Liver (tissue), 9 donors: ENCODE data around the gene LYRM1. TPM values are rescaled to one million over a fixed set of nuclear protein-coding genes. Genes with fewer than 3 reads are reported as not detected.
A peak's percentile ranks its signal among the peaks of the same experiment; 100 is the strongest.

Source experiments
- DNase-seq: peaks from one replicate; pipeline ENCODE4 v3.0.0-alpha.2; 2017; ENCODE audit warnings: low spot score
- H3K27ac ChIP-seq, 2 donors: one replicate each; pipeline ENCODE4 v1.7.0; 2013; ENCODE audit warnings: inconsistent platforms in 2 of 2, low read length in 2 of 2, control low read depth in 1 of 2, low read depth in 1 of 2, mild to moderate bottlenecking in 1 of 2
- H3K27me3 ChIP-seq, 4 donors: one replicate each; pipeline versions ENCODE4 v1.6.1 to v1.7.0; 2013; ENCODE audit warnings: low read length in 3 of 4, inconsistent platforms in 1 of 4, mild to moderate bottlenecking in 1 of 4, moderate library complexity in 1 of 4; ENCODE audit not compliant: control insufficient read depth in 4 of 4, insufficient read depth in 4 of 4
- H3K36me3 ChIP-seq, 4 donors: one replicate each; pipeline versions ENCODE4 v1.6.1 to v1.7.0; 2013; ENCODE audit warnings: low read length in 3 of 4, mild to moderate bottlenecking in 3 of 4, low read depth in 1 of 4, moderate library complexity in 1 of 4; ENCODE audit not compliant: control insufficient read depth in 4 of 4, insufficient read depth in 3 of 4
- H3K4me1 ChIP-seq, 4 donors: one replicate each; pipeline versions ENCODE4 v1.6.1 to v1.7.0; 2013; ENCODE audit warnings: low read length in 3 of 4, mild to moderate bottlenecking in 3 of 4, moderate library complexity in 1 of 4; ENCODE audit not compliant: control insufficient read depth in 4 of 4, insufficient read depth in 4 of 4
- H3K4me3 ChIP-seq, 3 donors: one replicate each; pipeline versions ENCODE4 v1.6.1 to v1.7.0; 2013; ENCODE audit warnings: low read length in 3 of 3, control low read depth in 1 of 3, low read depth in 1 of 3, mild to moderate bottlenecking in 1 of 3
- H3K9ac ChIP-seq, 2 donors: one replicate each; pipeline ENCODE4 v1.7.0; 2013; ENCODE audit warnings: low read length in 2 of 2, mild to moderate bottlenecking in 2 of 2, moderate library complexity in 2 of 2, control low read depth in 1 of 2, low read depth in 1 of 2
- H3K9me3 ChIP-seq, 4 donors: one replicate each; pipeline versions ENCODE4 v1.6.1 to v1.7.0; 2013; ENCODE audit warnings: low read length in 3 of 4; ENCODE audit not compliant: control insufficient read depth in 4 of 4
- ATF3 ChIP-seq: IDR thresholded peaks from 2 replicates; pipeline ENCODE4 v1.6.1; 2016; ENCODE audit warnings: antibody characterized with exemption
- CTCF ChIP-seq: fragments of 150-350 bp; IDR thresholded peaks from 2 replicates; pipeline ENCODE4 v1.5.1; 2017; ENCODE audit warnings: improper control_type of control experiment, low read depth, low read length; ENCODE audit not compliant: missing input control
- EGR1 ChIP-seq, 2 donors: IDR thresholded peaks; 2 replicates each; pipeline ENCODE4 v1.6.1; 2016 to 2018; ENCODE audit warnings: antibody characterized with exemption in 2 of 2, low read depth in 2 of 2
- FOXA1 ChIP-seq: IDR thresholded peaks from 2 replicates; pipeline ENCODE4 v1.6.1; 2016; ENCODE audit warnings: antibody characterized with exemption
- FOXA2 ChIP-seq: IDR thresholded peaks from 2 replicates; pipeline ENCODE4 v1.6.1; 2016; ENCODE audit warnings: antibody characterized with exemption
- GABPA ChIP-seq, 2 donors: IDR thresholded peaks in 1 of 2; conservative IDR thresholded peaks in 1 of 2; 2 replicates each; pipeline ENCODE4 v1.6.1; 2016; ENCODE audit warnings: antibody characterized with exemption in 2 of 2, mild to moderate bottlenecking in 1 of 2, moderate library complexity in 1 of 2
- HNF4A ChIP-seq, 2 donors: conservative IDR thresholded peaks; 2 replicates each; pipeline ENCODE4 v1.6.1; 2016; ENCODE audit warnings: antibody characterized with exemption in 2 of 2, mild to moderate bottlenecking in 2 of 2
- HNF4G ChIP-seq: IDR thresholded peaks from 2 replicates; pipeline ENCODE4 v1.6.1; 2016; ENCODE audit warnings: antibody characterized with exemption
- JUND ChIP-seq, 2 donors: IDR thresholded peaks; 2 replicates each; pipeline ENCODE4 v1.6.1; 2016; ENCODE audit warnings: antibody characterized with exemption in 2 of 2
- NR2F2 ChIP-seq: IDR thresholded peaks from 2 replicates; pipeline ENCODE4 v1.6.1; 2016; ENCODE audit warnings: antibody characterized with exemption
- RAD21 ChIP-seq, 2 donors: IDR thresholded peaks; 2 replicates each; pipeline ENCODE4 v1.6.1; 2016; ENCODE audit warnings: antibody characterized with exemption in 2 of 2, mild to moderate bottlenecking in 2 of 2
- RXRA ChIP-seq, 2 donors: IDR thresholded peaks; 2 replicates each; pipeline ENCODE4 v1.6.1; 2017 to 2018; ENCODE audit warnings: antibody characterized with exemption in 2 of 2, mild to moderate bottlenecking in 1 of 2
- SP1 ChIP-seq: IDR thresholded peaks from 2 replicates; pipeline ENCODE4 v1.6.1; 2018; ENCODE audit warnings: antibody characterized with exemption, mild to moderate bottlenecking
- TAF1 ChIP-seq: conservative IDR thresholded peaks from 2 replicates; pipeline ENCODE4 v1.6.1; 2016; ENCODE audit warnings: antibody characterized with exemption, mild to moderate bottlenecking
- YY1 ChIP-seq: IDR thresholded peaks from 2 replicates; pipeline ENCODE4 v1.6.1; 2016; ENCODE audit warnings: antibody characterized with exemption, mild to moderate bottlenecking
- WGBS: extraction: QIAGEN DNeasy Blood & Tissue Kit; methylation state at CpG from one replicate; pipeline ENCODE4 v1.1.7; 2013; 5-methylcytosine and 5-hydroxymethylcytosine counted together
- polyA plus RNA-seq, 2 donors: library from polyadenylated mRNA; stranded (reverse) in 1 of 2; unstranded in 1 of 2; fragments of 200-250 nt in 1 of 2; fragments of >200 nt in 1 of 2; fragmentation: Nextera tagmentation in 1 of 2; extraction: Ambion mirVana in 1 of 2; gene quantifications; one replicate each; pipeline versions ENCODE4 v1.2.1 to v1.2.3, GENCODE V29; 2013 to 2015
- total RNA-seq, 2 donors: library from RNA; depleted of rRNA; stranded (reverse); fragments of >200 nt; gene quantifications; one replicate each; pipeline ENCODE4 v1.2.3, GENCODE V29; 2014
- TF ChIP-seq, protein P1 (sequence below): IDR thresholded peaks from 2 replicates; pipeline ENCODE4 v1.6.1; 2016; ENCODE audit warnings: antibody characterized with exemption
- TF ChIP-seq, protein P2 (sequence below): IDR thresholded peaks from 2 replicates; pipeline ENCODE4 v1.6.1; 2016; ENCODE audit warnings: antibody characterized with exemption, mild to moderate bottlenecking
- TF ChIP-seq, protein P3 (sequence below): IDR thresholded peaks from 2 replicates; pipeline ENCODE4 v1.6.1; 2016; ENCODE audit warnings: antibody characterized with exemption
- donor health status: healthy.
- donor health status: healthy.
- donor health status: healthy.
- donor health status: healthy.
- donor health status: healthy.

The LYRM1 gene
- total and polyA plus RNA-seq, 4 donors, result 33.2 to 57.3 (median 50.8) TPM

DNA sequence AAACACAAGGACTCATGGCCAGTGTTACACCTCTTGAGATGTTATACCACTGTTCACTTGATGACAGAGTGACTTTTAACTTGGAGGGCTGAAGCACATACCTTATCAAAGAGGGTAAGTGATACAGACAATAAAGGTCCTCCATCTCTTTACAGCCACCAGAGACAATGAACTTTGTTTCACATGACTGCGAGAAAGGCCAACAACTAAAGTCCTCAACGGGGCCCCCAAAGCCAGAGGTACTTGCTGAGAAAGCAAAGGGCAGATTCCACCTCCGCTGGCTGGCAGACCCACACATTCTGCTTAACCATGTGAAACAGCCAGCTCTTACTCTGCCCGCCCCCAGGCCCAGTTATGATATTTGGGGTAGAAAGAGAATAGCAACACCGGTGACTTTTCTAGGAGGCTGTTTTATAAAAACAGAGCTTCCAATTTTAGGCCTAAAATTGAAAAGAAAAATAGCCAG lies 21.9 kb upstream of the LYRM1 start:
- 29% methylated on average over 5 of the region's 5 CpGs for WGBS
- Histone ChIP-seq H3K9ac (no peak overlapping the region), H3K36me3 (no peaks in the 10 kb centered on the region), H3K9me3 (no peaks in the 10 kb centered on the region), H3K27ac (peak overlapping the region; percentile 59 to 78), H3K4me3 (no peak overlapping the region), H3K4me1 (peaks cover 12 to 67% (median 53%) of the 10 kb centered on the region in 4 donors), H3K27me3 (no peaks in the 10 kb centered on the region)
- no peak for TF ChIP-seq NR2F2
- TF ChIP-seq FOXA2, result no peak
- peak in 1 of 2 donors; percentile 5 for TF ChIP-seq JUND (IDR thresholded peaks at IDR 0.05)
- no peak for TF ChIP-seq SP1
- no peak for TF ChIP-seq CTCF
- TF ChIP-seq, protein P1, sequence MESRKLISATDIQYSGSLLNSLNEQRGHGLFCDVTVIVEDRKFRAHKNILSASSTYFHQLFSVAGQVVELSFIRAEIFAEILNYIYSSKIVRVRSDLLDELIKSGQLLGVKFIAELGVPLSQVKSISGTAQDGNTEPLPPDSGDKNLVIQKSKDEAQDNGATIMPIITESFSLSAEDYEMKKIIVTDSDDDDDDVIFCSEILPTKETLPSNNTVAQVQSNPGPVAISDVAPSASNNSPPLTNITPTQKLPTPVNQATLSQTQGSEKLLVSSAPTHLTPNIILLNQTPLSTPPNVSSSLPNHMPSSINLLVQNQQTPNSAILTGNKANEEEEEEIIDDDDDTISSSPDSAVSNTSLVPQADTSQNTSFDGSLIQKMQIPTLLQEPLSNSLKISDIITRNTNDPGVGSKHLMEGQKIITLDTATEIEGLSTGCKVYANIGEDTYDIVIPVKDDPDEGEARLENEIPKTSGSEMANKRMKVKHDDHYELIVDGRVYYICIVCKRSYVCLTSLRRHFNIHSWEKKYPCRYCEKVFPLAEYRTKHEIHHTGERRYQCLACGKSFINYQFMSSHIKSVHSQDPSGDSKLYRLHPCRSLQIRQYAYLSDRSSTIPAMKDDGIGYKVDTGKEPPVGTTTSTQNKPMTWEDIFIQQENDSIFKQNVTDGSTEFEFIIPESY, result no peak
- no peak for TF ChIP-seq ATF3
- TF ChIP-seq HNF4G, result peak; percentile 13
- TF ChIP-seq, protein P2, sequence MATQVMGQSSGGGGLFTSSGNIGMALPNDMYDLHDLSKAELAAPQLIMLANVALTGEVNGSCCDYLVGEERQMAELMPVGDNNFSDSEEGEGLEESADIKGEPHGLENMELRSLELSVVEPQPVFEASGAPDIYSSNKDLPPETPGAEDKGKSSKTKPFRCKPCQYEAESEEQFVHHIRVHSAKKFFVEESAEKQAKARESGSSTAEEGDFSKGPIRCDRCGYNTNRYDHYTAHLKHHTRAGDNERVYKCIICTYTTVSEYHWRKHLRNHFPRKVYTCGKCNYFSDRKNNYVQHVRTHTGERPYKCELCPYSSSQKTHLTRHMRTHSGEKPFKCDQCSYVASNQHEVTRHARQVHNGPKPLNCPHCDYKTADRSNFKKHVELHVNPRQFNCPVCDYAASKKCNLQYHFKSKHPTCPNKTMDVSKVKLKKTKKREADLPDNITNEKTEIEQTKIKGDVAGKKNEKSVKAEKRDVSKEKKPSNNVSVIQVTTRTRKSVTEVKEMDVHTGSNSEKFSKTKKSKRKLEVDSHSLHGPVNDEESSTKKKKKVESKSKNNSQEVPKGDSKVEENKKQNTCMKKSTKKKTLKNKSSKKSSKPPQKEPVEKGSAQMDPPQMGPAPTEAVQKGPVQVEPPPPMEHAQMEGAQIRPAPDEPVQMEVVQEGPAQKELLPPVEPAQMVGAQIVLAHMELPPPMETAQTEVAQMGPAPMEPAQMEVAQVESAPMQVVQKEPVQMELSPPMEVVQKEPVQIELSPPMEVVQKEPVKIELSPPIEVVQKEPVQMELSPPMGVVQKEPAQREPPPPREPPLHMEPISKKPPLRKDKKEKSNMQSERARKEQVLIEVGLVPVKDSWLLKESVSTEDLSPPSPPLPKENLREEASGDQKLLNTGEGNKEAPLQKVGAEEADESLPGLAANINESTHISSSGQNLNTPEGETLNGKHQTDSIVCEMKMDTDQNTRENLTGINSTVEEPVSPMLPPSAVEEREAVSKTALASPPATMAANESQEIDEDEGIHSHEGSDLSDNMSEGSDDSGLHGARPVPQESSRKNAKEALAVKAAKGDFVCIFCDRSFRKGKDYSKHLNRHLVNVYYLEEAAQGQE, result peak; percentile 41
- no peak for TF ChIP-seq FOXA1
- TF ChIP-seq, protein P3, sequence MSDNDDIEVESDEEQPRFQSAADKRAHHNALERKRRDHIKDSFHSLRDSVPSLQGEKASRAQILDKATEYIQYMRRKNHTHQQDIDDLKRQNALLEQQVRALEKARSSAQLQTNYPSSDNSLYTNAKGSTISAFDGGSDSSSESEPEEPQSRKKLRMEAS, result no peak
- TF ChIP-seq YY1, result no peak
- no peak for TF ChIP-seq EGR1 (IDR thresholded peaks at IDR 0.05; ENCODE audit: low read depth in 2 of 2)
- no peak for TF ChIP-seq TAF1
- TF ChIP-seq RAD21 (IDR thresholded peaks at IDR 0.05), result peak in 1 of 2 donors; percentile 15
- peak; percentile 67 to 86 for TF ChIP-seq HNF4A (conservative IDR thresholded peaks at IDR 0.05)
- TF ChIP-seq GABPA (IDR thresholded peaks at IDR 0.05 in 1 of 2, conservative IDR thresholded peaks at IDR 0.05 in 1 of 2), result no peak
- peak; percentile 29 to 64 for TF ChIP-seq RXRA (IDR thresholded peaks at IDR 0.05)
- DNase-seq, result no peak
